Activated B cell treated with CpG ODN at 0.5 μM for 24 hours (primary cell): ENCODE results near the gene CFAP73. TPM values are rescaled to one million over a fixed set of nuclear protein-coding genes. Genes with fewer than 3 reads are reported as not detected.
A peak's percentile ranks its signal among the peaks of the same experiment; 100 is the strongest.

Experiments used
- ATAC-seq: fragments of 200-7000 bp; cut with Tn5 transposase; one replicate; pipeline ENCODE4 v1.10.0; 2021; ENCODE audit warnings: low read depth, mild to moderate bottlenecking, moderate library complexity
- CTCF ChIA-PET: fragments of 350-600 bp; sonication (Branson Sonifier 250); formaldehyde crosslinking; loops from one replicate; lab custom pipeline; 2021; ENCODE audit warnings: antibody characterized with exemption; lab: Charles Lee
- POLR2A ChIA-PET: fragments of 350-600 bp; sonication (Branson Sonifier 250); formaldehyde crosslinking; loops from one replicate; lab custom pipeline; 2021; ENCODE audit warnings: antibody characterized with exemption; lab: Charles Lee
- DNase-seq: peaks from one replicate; pipeline ENCODE4 v3.0.0; 2022
- H3K27ac Mint-ChIP-seq: one replicate; pipeline ENCODE4 v1.8.0; 2020; ENCODE audit warnings: mixed read lengths
- H3K27me3 Mint-ChIP-seq: one replicate; pipeline ENCODE4 v1.8.0; 2021; ENCODE audit warnings: mixed read lengths
- H3K36me3 Mint-ChIP-seq: one replicate; pipeline ENCODE4 v1.8.0; 2021; ENCODE audit warnings: low read depth, mixed read lengths
- H3K4me1 Mint-ChIP-seq: one replicate; pipeline ENCODE4 v1.8.0; 2021; ENCODE audit warnings: mixed read lengths
- H3K4me3 Mint-ChIP-seq: one replicate; pipeline ENCODE4 v1.8.0; 2020; ENCODE audit warnings: mild to moderate bottlenecking, mixed read lengths
- H3K9me3 Mint-ChIP-seq: one replicate; pipeline ENCODE4 v1.8.0; 2020; ENCODE audit warnings: mixed read lengths
- CTCF ChIP-seq: fragments of 200-600 bp; IDR thresholded peaks from one replicate; pipeline ENCODE4 v1.8.0; 2022; ENCODE audit warnings: antibody characterized with exemption, mild to moderate bottlenecking
- intact Hi-C: fragments of 100-400 bp; cut with micrococcal nuclease; formaldehyde crosslinking; loops from one replicate; pipeline ENCODE4 v1.15.1; 2024
- total RNA-seq: library from RNA; stranded (reverse); gene quantifications from 2 replicates; pipeline ENCODE4 v1.2.3, GENCODE V29; 2022

CFAP73 gene
- total RNA-seq, 1 donor from 2014 or later, result 1.1 TPM

- CTCF ChIA-PET, result interaction anchor here (1.6 to 1.7 kb wide), 3 partner anchors 10 to 48 kb away, joined by 4 to 8 read pairs (median 7); no protein-coding TSS in a partner anchor
- Mint-ChIP-seq H3K27me3 (no peaks in the 10 kb centered on the region), H3K4me3 (peak within 1 kb of the TSS; percentile 93), H3K9me3 (no peaks in the 10 kb centered on the region), H3K27ac (peak within 1 kb of the TSS; percentile 94), H3K36me3 (peaks cover 35% of the 10 kb centered on the region), H3K4me1 (peaks cover 39% of the 10 kb centered on the region)
- POLR2A ChIA-PET, result interaction anchor here (0.6 to 3.9 kb wide), 21 partner anchors 11 to 207 kb away, joined by 3 to 92 read pairs (median 4); partner anchors contain the start of genes OAS2 and TPCN1
- DNase-seq (peak; percentile 87), ATAC-seq (peak; percentile 63)
- intact Hi-C loops, result loop anchor here (1.0 kb wide), 6 partner anchors 23 to 150 kb away; partner anchors contain the start of genes SLC8B1 and TPCN1
- no peak for TF ChIP-seq CTCF
These were observed 35.9 kb downstream of the CFAP73 start, which contains the start of the genes DDX54 and RITA1 for GRCh38 chr12:113185180-113186032. Gene DDX54 (minus strand): TSS chr12:113185478. CDS start chr12:113185451, 27 bp downstream. Gene RITA1 (plus strand): TSS chr12:113185721. CDS start chr12:113186747, 1,026 bp downstream.

- H3K9me3 Mint-ChIP-seq, result no peaks in the 10 kb centered on the region
- H3K36me3 Mint-ChIP-seq, result peaks cover 35% of the 10 kb centered on the region
- ChIA-PET CTCF (interaction anchor here (1.6 to 1.7 kb wide), 3 partner anchors 9 to 47 kb away, joined by 4 to 8 read pairs (median 7); no protein-coding TSS in a partner anchor), POLR2A (interaction anchor here (0.6 to 3.9 kb wide), 12 partner anchors 10 to 208 kb away, joined by 3 to 92 read pairs (median 12); partner anchors contain the start of genes OAS2 and TPCN1)
- peak overlapping the region; percentile 93 for H3K4me3 Mint-ChIP-seq
- no peak for DNase-seq
- peak overlapping the region; percentile 94 for H3K27ac Mint-ChIP-seq
- no peak for TF ChIP-seq CTCF
- no peak for ATAC-seq
- intact Hi-C loops, result no loop called here
- peaks cover 39% of the 10 kb centered on the region for H3K4me1 Mint-ChIP-seq
- no peaks in the 10 kb centered on the region for H3K27me3 Mint-ChIP-seq
These were observed 36.5 kb downstream of the CFAP73 start for GRCh38 chr12:113186033-113186365.

GRCh38 chr12:113186666-113187325, 37.3 kb downstream of the CFAP73 start:
- peak overlapping the region; percentile 93 for H3K4me3 Mint-ChIP-seq
- H3K27ac Mint-ChIP-seq, result peak overlapping the region; percentile 94
- H3K36me3 Mint-ChIP-seq, result peaks cover 40% of the 10 kb centered on the region
- no peaks in the 10 kb centered on the region for H3K9me3 Mint-ChIP-seq
- POLR2A ChIA-PET, result interaction anchor here (0.7 to 3.9 kb wide), 9 partner anchors 10 to 223 kb away, joined by 3 to 92 read pairs (median 18); partner anchors contain the start of gene TPCN1
- TF ChIP-seq CTCF, result no peak
- intact Hi-C loops, result no loop called here
- no peaks in the 10 kb centered on the region for H3K27me3 Mint-ChIP-seq
- ATAC-seq (no peak), DNase-seq (no peak)
- CTCF ChIA-PET, result interaction anchor here (0.8 to 1.7 kb wide), 4 partner anchors 12 to 239 kb away, joined by 3 to 8 read pairs (median 5); no protein-coding TSS in a partner anchor
- peaks cover 39% of the 10 kb centered on the region for H3K4me1 Mint-ChIP-seq

- intact Hi-C loops, result no loop called here
- Mint-ChIP-seq H3K36me3 (peaks cover 47% of the 10 kb centered on the region), H3K4me3 (no peak overlapping the region), H3K27me3 (no peaks in the 10 kb centered on the region), H3K4me1 (peaks cover 23% of the 10 kb centered on the region), H3K27ac (no peak overlapping the region), H3K9me3 (no peaks in the 10 kb centered on the region)
- ATAC-seq (no peak), DNase-seq (no peak)
- ChIA-PET POLR2A (interaction anchor here (0.6 to 1.0 kb wide), 5 partner anchors 31 to 287 kb away, joined by 3 to 9 read pairs (median 5); no protein-coding TSS in a partner anchor), CTCF (no interaction called here)
- TF ChIP-seq CTCF, result no peak
These were observed 39.8 kb downstream of the CFAP73 start for GRCh38 chr12:113189361-113189760.
